Amygdala (tissue), 56 donors: ENCODE results near the gene VENTX.
"Not testable (repeated sequence)": the region's sequence is repeated elsewhere in the genome, so short reads cannot be mapped to it uniquely, and the experiment has no call there.

Experiments
- DNase-seq, 56 donors: peaks; one replicate each; lab custom pipeline; 2025; lab: John Stamatoyannopoulos, UW

Gene VENTX

GRCh38 chr10:133231244-133231945 is 6.3 kb upstream of the VENTX start:
- no peak for DNase-seq

- DNase-seq, result no peak
Observed at GRCh38 chr10:133231946-133232574, 5.6 kb upstream of the VENTX start.

- DNase-seq, result not testable (repeated sequence)
Observed at GRCh38 chr10:133234796-133235195, 2.9 kb upstream of the VENTX start.

GRCh38 chr10:133235265-133235855 is 2.3 kb upstream of the VENTX start:
- peak in 1 of 56 donors; percentile 16 for DNase-seq

- no peak for DNase-seq
Observed at GRCh38 chr10:133235932-133236331, 1.7 kb upstream of the VENTX start.

- no peak for DNase-seq
Observed at GRCh38 chr10:133236401-133237240, 1.0 kb upstream of the VENTX start.

- no peak for DNase-seq
Observed at GRCh38 chr10:133237241-133237587, 441 bp upstream of the VENTX start.

- no peak for DNase-seq
Observed at GRCh38 chr10:133238466-133238804, 780 bp downstream of the VENTX start.

- no peak for DNase-seq
Observed at GRCh38 chr10:133239990-133240389, 2.3 kb downstream of the VENTX start.

GRCh38 chr10:133241501-133242205 is 4.0 kb downstream of the VENTX start:
- no peak for DNase-seq

GRCh38 chr10:133242611-133243356 is 5.1 kb downstream of the VENTX start:
- no peak for DNase-seq

- no peak for DNase-seq
Observed at GRCh38 chr10:133243593-133243992, 5.9 kb downstream of the VENTX start.

GRCh38 chr10:133245439-133246235 is 8.0 kb downstream of the VENTX start:
- DNase-seq, result no peak

GRCh38 chr10:133246236-133246626 is 8.6 kb downstream of the VENTX start:
- DNase-seq, result no peak

GRCh38 chr10:133247681-133248333 is 10.2 kb downstream of the VENTX start:
- DNase-seq, result no peak

GRCh38 chr10:133248334-133248715 is 10.7 kb downstream of the VENTX start:
- no peak for DNase-seq

GRCh38 chr10:133249094-133249780 is 11.6 kb downstream of the VENTX start:
- no peak for DNase-seq
